ENCODE data around the gene PPIL3. TPM values are rescaled to one million over a fixed set of nuclear protein-coding genes. Genes with fewer than 3 reads are reported as not detected.

PPIL3 gene
- total and polyA plus RNA-seq, 9 of the 15 experiments (the other 6 are each of a cell fraction or from before 2014, with no cell fraction given): 22.4 to 66.2 (median 49.0) TPM

DNA sequence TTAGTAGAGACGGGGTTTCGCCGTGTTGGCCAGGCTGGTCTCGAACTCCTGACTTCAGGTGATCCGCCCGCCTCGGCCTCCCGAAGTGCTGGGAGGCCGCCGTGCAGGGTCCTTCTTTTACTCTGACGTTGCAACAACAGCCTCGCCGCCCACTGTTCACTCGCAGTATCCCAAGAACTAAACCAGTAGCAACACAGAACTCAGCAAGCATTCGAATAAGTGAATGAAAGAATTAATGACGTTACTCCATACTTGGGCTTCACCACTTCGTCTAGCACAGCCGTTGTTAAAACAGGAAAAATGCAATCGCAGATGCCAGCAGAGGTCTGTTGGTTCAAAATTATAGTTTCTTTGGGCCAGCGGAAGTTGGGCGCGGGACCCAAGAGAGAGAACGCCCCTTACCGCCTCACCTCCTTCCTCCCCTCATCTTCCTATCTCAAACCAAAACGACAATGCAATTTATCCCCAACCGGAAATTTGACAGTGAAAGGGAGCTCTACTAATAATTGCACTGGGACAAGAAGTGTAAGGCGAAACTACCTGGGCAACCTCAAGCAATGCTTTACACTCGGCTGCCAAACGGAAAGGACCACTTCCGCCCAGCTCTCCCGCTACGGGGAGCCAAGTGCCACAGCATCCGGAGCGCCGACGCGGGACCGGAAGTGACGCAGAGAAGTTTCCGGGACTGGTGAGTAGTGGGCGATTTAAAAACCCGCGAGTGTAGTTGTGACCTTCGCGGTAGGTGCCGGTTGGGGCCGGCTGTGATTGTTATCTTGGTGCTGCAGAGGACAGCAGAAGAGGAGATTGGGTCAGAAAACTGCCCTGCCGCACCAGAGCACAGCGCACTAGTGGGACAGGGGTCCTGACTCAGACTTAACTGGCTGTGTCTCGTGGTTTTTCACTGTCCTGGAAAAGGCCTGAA lies at the start of gene PPIL3, which contains the start of gene NIF3L1 (continued):
- TF ChIP-seq SMARCC2 (IDR thresholded peaks at IDR 0.05; ENCODE audit: low read depth): no peak
- no peak for TF ChIP-seq ZNF445 (CRISPR knock-in tag; IDR thresholded peaks at IDR 0.05; ENCODE audit: low read depth)
- peak; percentile 61; the same call in 1 of the 2 replicates for TF ChIP-seq ZNF197 (CRISPR knock-in tag; IDR thresholded peaks at IDR 0.05; ENCODE audit: low read depth)
- TF ChIP-seq, protein P1, sequence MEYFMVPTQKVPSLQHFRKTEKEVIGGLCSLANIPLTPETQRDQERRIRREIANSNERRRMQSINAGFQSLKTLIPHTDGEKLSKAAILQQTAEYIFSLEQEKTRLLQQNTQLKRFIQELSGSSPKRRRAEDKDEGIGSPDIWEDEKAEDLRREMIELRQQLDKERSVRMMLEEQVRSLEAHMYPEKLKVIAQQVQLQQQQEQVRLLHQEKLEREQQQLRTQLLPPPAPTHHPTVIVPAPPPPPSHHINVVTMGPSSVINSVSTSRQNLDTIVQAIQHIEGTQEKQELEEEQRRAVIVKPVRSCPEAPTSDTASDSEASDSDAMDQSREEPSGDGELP (CRISPR knock-in tag; IDR thresholded peaks at IDR 0.05; ENCODE audit: borderline replicate concordance): peak; percentile 76; the same call in 1 of the 2 replicates
- TF ChIP-seq MTA3 (IDR thresholded peaks at IDR 0.05; ENCODE audit: borderline replicate concordance): peak; percentile 67; the same call in 1 of the 2 replicates
- TF ChIP-seq ZBTB11 (CRISPR knock-in tag; IDR thresholded peaks at IDR 0.05): peak; percentile 94 to 99 (median 98)
- TF ChIP-seq FUS (optimal IDR thresholded peaks at IDR 0.05; ENCODE audit: low read depth, low read length): no peak
- TF ChIP-seq ZNF561 (CRISPR knock-in tag; conservative IDR thresholded peaks at IDR 0.05): no peak
